Epidermal melanocyte (primary cell): Measurements from ENCODE around the gene TRAF7.
"Not testable (repeated sequence)": the region's sequence is repeated elsewhere in the genome, so short reads cannot be mapped to it uniquely, and the experiment has no call there.

Experiments used
- DNase-seq: peaks from one replicate; pipeline ENCODE4 v3.0.0; 2011; ENCODE audit warnings: low spot score; ENCODE audit not compliant: insufficient read length

The TRAF7 gene

DNA sequence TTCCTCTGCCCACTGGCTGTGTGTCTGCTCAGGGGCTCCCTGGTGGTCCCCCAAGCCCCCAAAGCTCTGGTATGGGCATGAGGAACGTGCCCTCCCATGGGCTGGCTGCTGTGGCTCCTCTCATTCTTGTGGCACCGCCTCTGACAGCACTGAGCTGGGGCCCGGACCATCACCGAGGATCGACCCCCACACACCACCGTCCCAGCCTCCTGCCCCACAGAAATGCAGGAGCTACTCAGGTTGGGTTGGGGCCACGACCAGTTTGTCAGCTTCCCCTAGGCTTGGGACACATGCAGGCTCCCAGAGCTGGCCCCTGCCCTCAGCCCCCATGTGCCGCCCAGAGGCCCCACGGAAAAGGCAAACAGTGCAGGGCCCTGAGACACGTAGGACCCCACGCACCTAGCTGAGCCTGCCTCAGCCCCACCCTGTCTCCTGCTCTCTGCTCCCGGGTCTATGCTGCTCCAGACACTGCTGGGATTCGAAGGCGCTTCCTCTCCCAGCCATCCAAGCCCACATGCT is 44.1 kb downstream of the TRAF7 start:
- no peak for DNase-seq

DNA sequence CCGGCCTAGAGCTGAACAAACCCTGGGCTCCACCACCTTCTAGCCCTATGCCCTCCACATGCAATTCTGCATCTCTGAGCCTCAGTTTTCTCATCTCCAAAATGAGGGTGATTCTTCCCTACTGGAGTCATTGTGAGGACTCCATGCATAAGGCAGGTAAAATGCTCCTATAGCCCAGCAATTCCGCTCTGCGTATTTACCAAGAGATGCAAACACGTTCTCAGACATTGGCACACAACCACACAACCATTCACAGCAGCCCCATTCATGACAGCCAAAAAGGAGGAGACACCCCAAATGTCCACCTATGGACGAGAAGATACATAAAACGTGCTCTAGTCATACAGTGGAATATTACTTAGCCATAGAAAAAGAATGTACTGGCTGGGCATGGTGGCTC is 44.7 kb downstream of the TRAF7 start:
- no peak for DNase-seq

DNA sequence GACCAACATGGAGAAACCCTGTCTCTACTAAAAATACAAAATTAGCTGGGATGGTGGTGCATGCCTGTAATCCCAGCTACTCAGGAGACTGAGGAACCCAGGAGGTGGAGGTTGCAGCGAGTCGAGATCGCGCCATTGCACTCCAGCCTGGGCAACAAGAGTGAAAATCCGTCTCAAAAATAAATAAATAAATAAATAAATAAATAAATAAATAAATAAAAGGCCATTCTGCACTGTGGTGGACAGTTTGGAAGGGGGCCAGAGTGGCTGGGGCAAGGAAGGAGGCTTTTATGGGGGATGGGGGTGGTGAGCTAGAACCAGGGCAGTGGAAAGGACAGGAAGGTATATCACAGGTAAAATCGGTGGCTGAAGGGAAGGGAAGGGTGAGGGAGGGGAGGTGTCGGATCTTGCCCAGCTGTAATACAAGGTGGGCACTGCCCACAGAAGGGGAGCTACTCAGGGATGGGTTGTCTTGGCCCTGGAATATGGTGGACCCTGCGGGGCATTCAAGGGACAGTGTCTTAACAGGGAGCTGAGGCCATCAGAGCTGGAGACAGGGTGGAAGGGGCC is 47.6 kb downstream of the TRAF7 start:
- DNase-seq, result not testable (repeated sequence)

DNA sequence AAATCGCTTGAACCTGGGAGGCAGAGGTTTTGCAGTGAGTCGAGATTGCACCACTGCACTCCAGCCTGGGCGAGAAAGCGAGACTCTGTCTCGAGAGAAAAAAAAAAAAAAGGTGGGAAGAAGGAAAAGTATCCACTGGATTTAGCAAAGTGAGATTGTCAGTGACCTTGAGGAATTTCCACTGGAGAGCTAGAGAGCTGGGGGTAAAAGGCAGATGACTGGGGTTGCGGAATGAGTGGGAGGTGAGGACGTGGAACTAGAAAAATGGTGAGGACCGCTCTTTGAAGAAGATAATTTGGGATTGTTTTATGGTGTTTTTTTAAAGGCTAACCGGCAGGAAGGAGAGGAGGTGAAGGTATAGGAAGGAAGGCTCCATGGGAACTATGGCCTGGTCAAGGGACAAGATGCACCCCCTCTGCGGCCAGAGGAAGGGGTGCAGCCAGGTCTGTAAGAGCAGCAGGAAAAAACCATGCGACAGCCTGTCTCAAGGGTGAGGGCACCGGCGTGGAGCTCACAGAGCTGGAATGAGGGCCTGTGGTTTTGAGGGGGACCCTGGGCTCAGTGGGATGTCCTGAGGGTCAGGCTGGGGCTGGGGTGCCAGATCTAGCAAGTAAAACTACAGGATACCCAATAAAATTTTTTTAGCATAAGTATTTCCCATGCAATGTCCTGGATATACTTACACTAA is 49.0 kb downstream of the TRAF7 start:
- DNase-seq, result no peak

DNA sequence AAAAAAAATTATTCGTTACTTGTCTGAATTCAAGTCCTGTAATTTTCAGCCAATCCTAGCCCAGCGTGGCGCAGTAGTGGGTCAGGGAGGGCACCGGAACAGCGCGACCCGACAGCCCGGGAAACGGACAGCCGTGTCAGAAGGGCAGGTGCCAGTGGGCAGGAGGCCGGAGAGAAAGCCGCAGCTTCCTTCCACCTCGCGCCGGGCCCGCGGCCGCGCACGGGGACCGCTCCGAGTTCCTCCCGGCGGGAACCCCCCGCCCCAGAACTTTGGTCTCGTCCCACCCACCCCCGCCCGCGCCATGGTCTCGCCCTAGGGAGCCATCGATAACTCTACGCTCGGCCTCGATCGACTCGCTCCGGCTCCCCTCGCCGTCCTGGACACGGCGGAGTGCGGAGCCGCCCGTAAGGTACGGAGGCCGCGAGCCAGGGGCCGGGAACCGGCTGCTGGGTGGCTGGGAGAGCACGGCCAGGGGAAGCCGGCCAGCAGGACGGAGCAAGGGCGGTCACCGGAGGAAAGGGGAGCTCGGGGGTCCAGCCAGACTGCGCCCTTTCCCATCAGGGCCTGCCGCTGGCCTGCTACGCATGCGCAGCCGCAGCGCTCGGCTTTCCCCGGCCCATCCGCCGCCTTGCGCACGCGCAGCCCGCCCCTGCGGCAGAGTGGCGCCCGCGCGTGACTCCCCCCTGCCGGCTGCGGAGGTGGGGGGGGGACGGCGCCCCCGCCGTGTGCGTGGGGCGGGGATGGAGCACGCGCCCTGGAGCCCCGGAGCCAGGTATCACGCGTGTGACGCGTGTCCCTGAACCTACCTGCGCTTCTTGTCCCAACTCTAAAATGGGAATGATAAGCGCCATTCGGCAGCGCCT is 49.8 kb downstream of the TRAF7 start, which contains the start of gene MLST8:
Gene MLST8 (plus strand): TSS at position 351 of the 863 bp plus-strand sequence. CDS start 632 bp downstream, outside the sequence.
- peak; percentile 99 for DNase-seq

DNA sequence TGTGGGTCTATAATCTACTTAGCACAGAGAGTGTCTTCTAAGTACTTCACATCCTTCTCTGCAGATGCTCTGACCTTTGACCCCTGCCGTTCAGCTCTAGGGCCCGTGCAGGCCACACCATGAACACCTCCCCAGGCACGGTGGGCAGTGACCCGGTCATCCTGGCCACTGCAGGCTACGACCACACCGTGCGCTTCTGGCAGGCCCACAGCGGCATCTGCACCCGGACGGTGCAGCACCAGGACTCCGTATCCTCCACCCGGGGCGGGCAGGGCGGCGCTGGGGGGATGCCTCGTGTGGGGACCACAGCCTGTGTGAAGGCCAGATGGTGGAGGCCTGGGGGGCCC is 50.4 kb downstream of the TRAF7 start:
- DNase-seq, result no peak

DNA sequence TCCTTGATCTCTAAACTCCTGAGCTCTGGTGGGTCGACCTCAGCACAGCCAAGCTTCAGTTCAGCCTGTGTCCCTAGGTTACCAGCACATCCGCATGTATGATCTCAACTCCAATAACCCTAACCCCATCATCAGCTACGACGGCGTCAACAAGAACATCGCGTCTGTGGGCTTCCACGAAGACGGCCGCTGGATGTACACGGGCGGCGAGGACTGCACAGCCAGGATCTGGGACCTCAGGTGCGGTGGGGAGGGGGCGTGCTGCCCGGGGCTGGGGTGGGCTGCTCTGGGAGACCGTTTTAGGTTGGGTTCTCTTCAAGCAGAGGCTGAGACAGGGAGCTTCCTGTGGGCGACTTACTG is 50.8 kb downstream of the TRAF7 start:
- no peak for DNase-seq

DNA sequence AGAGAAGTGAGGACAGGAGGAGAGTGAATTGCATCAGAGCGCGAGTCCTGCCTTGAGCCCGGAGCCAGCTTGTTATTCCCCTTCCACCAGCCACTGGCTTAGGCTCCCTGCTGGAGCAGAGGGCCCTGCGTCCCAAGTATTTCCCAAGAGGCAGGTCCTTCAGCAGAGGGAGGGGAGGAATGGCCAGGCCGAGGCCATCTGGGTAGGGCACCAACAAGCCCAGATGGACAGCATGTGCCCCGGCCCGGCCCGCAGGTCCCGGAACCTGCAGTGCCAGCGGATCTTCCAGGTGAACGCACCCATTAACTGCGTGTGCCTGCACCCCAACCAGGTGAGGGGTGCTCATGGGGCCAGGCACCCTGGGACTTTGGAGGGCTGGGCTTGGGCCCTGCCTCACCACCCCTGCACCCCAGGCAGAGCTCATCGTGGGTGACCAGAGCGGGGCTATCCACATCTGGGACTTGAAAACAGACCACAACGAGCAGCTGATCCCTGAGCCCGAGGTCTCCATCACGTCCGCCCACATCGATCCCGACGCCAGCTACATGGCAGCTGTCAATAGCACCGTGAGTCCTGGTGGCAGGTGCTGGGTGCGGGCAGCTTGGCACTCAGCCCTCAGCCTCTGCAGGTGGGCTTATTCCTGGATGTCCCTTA is 51.3 kb downstream of the TRAF7 start:
- DNase-seq, result no peak

DNA sequence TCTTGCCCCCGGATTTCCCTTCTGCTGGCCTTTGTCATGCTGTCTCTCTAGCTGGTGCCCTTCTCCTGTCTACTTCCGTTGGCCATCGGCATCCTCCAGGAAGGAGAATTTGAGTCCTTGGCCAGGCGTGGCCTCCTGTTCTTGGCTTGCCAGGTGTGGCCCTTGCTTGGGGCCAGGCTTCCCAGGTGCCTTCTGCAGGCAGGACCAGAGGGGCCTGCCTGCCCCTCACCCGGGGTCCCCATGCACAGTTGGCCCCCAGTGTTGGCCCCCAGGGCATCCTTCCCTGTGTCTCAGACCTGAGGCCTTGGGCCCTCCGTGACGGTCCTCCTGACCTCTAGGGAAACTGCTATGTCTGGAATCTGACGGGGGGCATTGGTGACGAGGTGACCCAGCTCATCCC is 52.3 kb downstream of the TRAF7 start:
- DNase-seq, result no peak

DNA sequence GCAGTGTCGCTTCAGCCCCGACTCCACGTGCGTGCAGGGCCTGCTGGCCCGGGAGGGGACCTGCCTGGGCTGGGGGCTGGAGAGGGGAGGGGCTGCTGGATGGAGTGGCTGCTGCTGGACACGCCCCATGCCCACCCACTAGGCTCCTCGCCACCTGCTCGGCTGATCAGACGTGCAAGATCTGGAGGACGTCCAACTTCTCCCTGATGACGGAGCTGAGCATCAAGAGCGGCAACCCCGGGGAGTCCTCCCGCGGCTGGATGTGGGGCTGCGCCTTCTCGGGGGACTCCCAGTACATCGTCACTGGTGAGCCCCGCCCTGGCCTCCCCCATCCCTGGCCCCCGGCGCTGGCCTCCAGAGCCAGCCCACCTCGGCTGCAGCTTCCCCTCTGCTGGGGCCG is 52.7 kb downstream of the TRAF7 start:
- no peak for DNase-seq

DNA sequence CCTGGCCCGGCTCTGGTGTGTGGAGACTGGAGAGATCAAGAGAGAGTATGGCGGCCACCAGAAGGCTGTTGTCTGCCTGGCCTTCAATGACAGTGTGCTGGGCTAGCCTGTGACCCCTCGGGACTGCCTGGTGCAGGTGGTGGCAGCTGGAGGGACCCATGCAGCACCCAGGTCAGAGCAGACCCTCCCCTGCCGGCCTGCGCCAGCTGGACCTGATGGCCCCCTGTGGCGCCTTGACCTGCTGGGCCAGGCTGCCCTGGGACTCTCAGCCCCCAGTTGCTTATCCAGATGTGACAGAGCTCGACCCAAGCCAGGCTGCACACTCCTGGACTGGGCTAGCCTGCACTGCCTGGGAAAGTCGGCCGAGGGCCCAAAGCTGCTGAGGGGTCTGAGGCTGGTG is 53.2 kb downstream of the TRAF7 start:
- DNase-seq, result no peak

DNA sequence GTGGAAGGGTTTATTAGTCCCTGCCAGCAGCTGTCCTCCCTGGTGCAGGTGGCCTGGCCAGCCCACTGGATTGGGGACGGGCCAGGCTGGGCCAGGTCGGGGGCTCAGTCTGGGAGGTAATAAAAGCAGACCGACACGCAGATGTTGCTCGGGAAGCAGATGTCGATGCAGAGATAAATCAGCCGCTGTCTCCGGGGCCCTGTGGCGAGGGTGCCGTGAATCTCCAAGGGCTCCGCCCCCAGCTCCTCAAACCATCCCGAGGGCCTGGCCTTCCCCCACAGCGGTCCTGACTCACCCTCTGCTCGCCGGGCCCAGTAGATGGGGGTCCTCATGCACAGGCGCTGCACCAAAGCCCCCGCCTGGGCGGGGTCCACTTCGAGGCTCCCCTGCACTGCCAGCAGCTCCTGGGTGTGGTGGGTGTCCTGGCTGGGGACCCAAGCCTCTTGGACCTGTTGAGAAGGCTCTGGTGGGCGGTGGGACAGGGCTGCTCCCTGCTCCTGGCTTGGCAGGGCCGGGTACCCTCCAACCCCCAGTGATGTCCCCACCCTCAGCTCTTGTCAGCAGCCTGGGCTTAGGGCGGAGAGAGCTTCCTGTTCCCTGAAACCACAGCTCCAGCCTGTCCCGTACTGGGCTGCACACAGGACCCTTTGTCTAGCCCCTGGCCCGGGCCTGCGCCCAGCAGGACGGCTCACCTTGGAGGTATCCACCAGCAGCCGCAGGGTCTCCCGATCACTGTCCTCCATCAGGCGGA is 53.9 kb downstream of the TRAF7 start:
- DNase-seq, result no peak

DNA sequence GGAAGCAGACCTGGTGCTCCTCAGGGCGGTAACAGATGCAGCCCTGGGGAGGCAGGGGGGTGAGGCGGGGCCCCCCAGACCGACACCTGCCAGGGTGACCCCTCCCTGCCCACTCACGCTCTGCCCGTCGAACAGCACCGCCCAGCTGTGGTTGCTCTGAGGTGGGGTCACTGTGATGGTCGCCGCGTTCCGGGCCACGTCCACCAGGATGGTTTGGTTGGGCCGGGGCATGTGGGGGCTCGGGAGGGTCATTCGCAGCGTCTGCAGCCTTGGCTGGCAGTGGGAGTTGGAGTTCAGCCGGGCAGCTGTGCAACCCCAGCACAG is 54.4 kb downstream of the TRAF7 start:
- no peak for DNase-seq

DNA sequence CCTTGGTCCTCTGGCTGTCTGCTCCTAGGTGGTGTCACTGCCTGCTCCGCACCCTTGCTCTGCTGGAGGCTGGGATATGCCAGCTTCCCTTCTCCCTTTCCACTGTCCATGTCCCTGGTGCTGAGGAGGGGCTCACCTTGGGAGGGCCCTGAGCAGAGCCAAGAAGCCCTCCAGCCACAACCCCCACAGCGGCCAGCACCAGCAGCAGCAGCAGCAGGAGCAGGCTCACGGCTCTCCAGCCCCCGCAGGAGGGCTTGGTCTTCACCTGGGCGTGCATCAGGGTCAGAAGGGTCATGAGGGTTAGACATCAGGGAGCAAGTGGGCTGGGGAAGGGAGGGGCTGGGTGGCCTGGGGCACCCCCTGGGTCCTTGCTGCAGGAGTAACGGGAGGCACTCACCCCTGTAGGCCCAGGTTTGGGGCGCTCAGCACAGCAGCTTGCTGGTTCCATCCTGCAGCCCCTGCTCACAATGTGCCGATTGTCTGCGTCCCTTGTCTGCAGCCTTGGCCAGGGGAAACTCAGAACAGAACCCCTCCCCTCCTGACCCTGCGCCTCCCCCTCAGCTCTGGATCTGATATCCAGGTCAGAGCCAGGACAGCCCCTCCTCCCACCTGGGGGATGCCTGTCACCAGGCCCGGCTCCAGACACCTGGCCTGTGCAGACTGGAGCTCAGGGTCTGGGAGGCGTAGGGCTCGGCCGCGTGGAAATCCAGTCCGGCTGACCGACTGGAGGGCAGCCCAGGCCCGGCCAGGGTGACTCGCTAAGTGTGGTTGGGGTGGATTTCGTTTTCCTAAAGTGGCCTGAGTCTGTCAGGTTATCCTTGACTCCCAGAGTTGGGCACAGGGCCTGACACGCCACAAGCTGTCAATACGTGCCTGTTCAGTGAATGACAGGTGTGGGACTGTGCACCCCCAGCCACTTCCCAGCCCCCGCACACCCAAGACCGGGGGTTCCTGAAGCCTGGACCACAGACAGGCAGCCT is 55.1 kb downstream of the TRAF7 start, which contains the start of gene BRICD5:
Gene BRICD5 (minus strand): TSS at position 478 of the 980 bp plus-strand sequence. CDS start 30 bp downstream, at position 448.
- no peak for DNase-seq

DNA sequence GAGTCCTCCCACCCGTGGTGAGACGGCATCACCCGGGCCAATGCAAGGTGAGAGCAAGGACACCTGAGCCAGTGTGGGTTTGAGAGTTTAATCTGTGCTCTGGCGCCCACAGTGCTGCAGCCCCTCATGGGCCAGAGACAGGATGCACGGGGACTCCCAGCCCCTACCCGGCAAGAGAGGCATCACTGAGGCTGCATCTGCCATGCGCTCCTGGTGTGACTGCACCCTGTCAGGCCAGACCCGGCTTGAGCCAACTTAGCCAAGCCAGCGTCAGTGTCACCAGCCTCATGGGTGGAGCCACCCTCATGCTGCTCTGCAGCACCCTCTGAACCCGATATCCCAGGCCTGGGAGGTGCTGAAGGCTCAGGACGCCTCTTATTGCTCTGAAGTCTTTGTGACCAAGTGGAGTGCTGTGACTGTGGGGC is 56.4 kb downstream of the TRAF7 start:
- no peak for DNase-seq

DNA sequence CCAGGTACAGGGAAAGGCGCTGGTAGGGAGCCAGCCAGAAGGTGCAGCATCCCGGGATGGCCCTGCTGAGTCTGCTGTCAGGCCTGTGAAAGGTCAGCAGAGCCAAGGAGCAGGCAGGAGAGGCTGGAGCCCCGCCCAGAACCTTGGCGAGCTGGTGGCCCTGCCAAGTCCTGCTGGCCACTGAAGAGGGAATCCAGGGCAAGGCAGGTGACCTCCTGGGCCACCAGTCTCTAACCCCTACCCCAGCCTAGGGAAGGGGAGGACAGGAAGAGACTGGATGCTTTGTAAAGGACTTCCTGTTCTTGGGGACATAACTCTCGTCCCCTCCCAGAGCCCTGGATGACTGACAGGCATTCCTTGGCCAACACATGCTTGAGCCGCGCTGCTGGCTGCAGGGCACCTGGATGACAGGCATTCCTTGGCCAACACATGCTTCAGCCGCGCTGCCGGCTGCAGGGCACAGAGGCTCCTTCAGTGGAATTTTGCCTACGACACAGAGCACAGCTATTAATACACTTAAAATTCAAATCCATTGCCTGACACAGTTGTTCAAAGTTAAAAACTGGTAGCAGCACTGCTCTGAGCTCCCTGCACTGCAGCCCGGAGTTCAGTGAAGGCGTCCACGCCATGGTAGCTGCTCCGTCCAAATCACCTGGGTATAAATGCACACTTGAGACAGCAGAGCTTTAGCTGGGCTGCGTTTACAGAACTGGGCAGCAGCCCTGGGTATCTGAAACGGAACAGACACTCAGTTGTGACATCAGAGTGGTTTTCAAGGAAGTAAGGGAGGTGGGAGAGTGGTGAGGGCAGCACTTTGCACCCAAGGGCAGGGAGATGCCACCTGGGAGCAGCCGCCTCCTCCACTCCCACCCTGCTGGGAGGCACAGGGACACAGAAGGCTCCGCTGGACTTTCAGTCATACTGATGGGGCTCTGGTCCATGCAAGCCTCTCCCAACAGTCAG is 57.1 kb downstream of the TRAF7 start:
- DNase-seq, result no peak

DNA sequence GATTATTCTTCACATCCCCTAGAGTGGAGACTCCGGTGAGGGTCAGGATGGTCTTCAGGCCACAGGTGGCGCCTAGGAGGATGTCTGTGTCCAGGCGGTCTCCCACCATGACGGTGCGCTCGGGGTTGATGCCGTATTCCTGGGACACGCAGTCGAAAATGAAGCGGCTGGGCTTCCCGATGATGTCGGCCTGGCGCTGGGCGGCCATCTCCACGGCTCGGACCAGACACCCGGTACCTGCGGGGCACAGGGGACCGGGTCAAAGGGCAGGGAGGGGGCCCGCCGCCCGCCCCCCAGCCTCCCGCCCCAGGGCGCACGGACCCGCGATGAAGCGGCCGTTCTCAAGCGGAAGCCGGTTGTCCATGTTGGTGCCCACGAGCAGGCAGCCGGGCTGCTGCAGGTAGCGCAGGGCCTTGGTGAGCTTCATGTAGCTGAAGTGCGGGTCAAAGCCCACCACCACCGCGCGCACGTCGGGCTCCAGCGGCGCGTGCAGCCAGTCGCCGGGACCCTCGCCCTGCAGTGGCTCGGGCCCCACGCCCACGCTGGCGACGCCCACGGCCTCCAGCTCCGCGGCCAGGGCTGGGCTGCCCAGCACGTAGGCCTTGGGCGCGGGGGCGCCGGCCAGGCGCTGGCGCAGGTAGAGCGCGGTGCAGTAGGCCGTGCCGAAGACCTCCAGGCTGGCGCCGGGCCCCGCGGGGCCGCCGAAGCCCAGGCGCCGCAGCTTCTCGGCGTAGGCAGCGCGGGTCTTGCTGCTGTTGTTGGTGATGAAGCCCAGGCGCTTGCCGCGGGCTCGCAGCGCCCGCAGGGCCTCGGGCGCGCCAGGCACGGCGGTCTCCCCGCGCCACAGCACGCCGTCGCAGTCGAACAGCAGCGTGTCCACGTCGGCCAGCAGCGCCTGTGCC is 58.5 kb downstream of the TRAF7 start:
- DNase-seq, result no peak

DNA sequence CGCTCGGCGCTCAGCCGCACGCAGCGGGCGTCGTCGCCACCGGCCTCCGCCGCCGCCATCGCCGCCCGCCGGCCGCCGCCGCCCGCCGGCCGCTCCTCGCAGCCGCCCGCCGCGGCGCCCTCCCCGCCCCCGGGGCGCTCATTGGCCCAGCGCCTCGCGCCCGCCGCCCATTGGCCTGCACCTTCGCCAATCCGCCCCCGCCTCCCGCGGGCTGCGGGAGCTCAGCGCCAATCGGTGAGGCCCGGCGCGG is 59.1 kb downstream of the TRAF7 start, which contains the start of gene PGP:
Gene PGP (minus strand): TSS at position 122 of the 250 bp plus-strand sequence. CDS start 63 bp downstream, at position 59.
- no peak for DNase-seq
